Measurements from ENCODE around the gene CBX7.
"Not testable (repeated sequence)": the region's sequence is repeated elsewhere in the genome, so short reads cannot be mapped to it uniquely, and the experiment has no call there.

CBX7 gene

GRCh38 chr22:39169797-39170466, 17.5 kb upstream of the CBX7 start:
- H3K27ac ChIP-seq: no peak overlapping the region
- no peak for DNase-seq (ENCODE audit: low spot score)
- TF ChIP-seq, protein P1, sequence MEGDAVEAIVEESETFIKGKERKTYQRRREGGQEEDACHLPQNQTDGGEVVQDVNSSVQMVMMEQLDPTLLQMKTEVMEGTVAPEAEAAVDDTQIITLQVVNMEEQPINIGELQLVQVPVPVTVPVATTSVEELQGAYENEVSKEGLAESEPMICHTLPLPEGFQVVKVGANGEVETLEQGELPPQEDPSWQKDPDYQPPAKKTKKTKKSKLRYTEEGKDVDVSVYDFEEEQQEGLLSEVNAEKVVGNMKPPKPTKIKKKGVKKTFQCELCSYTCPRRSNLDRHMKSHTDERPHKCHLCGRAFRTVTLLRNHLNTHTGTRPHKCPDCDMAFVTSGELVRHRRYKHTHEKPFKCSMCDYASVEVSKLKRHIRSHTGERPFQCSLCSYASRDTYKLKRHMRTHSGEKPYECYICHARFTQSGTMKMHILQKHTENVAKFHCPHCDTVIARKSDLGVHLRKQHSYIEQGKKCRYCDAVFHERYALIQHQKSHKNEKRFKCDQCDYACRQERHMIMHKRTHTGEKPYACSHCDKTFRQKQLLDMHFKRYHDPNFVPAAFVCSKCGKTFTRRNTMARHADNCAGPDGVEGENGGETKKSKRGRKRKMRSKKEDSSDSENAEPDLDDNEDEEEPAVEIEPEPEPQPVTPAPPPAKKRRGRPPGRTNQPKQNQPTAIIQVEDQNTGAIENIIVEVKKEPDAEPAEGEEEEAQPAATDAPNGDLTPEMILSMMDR (IDR thresholded peaks at IDR 0.05): no peak
- H3K4me3 ChIP-seq: no peak overlapping the region

DNA sequence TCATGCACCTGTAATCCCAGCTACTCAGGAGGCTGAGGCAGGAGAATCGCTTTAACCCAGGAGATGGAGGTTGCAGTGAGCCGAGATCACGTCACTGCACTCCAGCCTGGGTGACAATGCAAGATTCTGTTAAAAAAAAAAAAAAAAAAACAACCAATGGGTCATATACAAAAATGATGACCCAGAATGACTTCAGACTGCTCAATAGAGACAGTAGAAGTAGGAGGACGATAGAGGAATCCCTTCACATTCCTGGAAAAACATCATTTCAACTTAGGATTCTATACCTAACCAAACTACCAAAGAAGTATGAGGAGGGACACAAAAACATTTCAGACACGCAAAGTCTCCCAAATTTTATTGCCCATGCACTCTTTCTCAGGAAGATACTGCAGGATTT, 14.1 kb upstream of the CBX7 start:
- H3K27ac ChIP-seq: no peak overlapping the region
- TF ChIP-seq, protein P1 (IDR thresholded peaks at IDR 0.05): no peak
- H3K4me3 ChIP-seq: no peak overlapping the region
- no peak for DNase-seq (ENCODE audit: low spot score)

DNA sequence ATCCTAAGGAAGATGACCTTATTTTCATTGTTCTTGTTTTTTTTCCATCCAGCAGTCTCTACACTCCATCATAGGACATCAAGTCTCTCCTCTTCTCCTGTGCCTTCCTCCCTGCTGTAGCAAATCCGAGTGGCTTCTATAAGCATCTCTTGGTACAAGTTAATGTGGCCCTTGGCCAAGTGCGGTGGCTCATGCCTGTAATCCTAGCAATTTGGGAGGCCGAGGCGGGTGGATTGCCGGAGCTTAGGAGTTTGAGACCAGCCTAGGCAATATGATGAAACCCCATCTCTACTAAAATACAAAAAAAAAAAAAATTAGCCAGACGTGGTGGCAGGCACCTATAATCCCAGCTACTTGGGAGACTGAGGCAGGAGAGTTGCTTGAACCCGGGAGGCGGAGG, 3.6 kb upstream of the CBX7 start:
- DNase-seq (ENCODE audit: low spot score); H3K27ac ChIP-seq; H3K4me3 ChIP-seq: not testable (repeated sequence)

DNA sequence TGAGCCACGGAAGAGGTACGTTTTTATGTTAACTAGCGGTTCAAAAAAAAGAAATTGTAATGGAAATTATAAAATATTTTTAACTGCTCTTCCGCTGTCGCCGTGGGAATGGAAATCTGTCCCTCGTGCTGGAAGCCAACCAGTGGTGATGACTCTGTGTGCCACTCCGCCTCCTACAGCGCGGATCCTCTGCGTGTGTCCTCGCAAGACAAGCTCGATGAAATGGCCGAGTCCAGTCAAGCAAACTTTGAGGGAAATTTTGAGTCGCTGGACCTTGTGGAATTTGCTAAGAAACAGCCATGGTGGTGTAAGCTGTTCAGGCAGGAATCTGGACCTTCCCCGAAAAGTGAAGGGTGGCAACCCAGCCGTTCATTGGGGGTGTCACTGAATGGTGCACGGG, 2.9 kb upstream of the CBX7 start:
- Histone ChIP-seq H3K4me3 (no peak overlapping the region), H3K27ac (no peak overlapping the region)
- peak; percentile 67 for DNase-seq (ENCODE audit: low spot score)
- TF ChIP-seq, protein P1 (IDR thresholded peaks at IDR 0.05): no peak

DNA sequence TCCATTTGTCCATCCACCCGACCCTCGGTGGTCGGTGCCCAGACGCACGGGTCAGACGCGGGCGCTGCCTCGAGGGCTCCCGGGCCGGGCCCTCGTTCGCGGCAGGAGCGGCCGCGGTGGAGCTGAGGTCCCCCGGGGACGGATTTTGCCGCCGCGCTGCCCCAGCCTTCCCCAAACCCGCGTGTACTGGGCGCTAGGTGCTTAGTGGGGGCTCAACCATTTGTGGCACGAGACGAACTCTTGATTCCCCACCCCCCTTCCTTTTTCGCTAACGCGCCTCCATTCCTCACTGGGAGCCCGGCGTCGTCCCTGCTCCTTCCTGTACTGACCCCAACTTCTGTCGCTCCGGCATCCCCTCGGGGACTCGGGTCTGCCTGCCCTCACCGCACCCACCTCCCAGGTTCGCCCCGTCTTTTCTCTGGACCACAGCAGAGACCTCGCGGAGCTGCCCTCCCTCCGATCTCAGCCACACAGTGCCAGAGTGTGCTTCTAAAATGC, 789 bp upstream of the CBX7 start:
- H3K4me3 ChIP-seq: peak overlapping the region; percentile 98
- peak overlapping the region; percentile 96 to 99 for H3K27ac ChIP-seq
- no peak for DNase-seq (ENCODE audit: low spot score)
- TF ChIP-seq, protein P1 (IDR thresholded peaks at IDR 0.05): no peak

- Histone ChIP-seq H3K4me3 (peak overlapping the region; percentile 98), H3K27ac (peak overlapping the region; percentile 86 to 99)
- TF ChIP-seq, protein P1 (IDR thresholded peaks at IDR 0.05): no peak
Observed at GRCh38 chr22:39152024-39152510, 413 bp downstream of the CBX7 start.

GRCh38 chr22:39151329-39151975, 1.0 kb downstream of the CBX7 start:
- H3K27ac ChIP-seq: peak overlapping the region; percentile 86 to 99
- H3K4me3 ChIP-seq: peak overlapping the region; percentile 98
- TF ChIP-seq, protein P1 (IDR thresholded peaks at IDR 0.05): no peak
- DNase-seq (ENCODE audit: low spot score): no peak

More at GRCh38 chr22:39152024-39152510, 413 bp downstream of the CBX7 start:
- DNase-seq (ENCODE audit: low spot score): no peak
